PFSK-1 (cell line): ENCODE measurements around the gene SV2C.

Source experiments
- FOXP2 ChIP-seq: optimal IDR thresholded peaks from 2 replicates; pipeline ENCODE3; 2011; ENCODE audit warnings: borderline replicate concordance, control low read depth, inconsistent platforms; ENCODE audit not compliant: insufficient read depth; ENCODE audit errors: extremely low read length, extremely low read depth
- POLR2AphosphoS5 ChIP-seq: IDR thresholded peaks from 2 replicates; pipeline ENCODE4 v1.6.1; 2012; ENCODE audit warnings: low read depth, mild to moderate bottlenecking, control low read depth, low read length, moderate library complexity
- SIN3A ChIP-seq: IDR thresholded peaks from 2 replicates; pipeline ENCODE4 v1.6.1; 2012; ENCODE audit warnings: mild to moderate bottlenecking, low read length, moderate library complexity, borderline replicate concordance; ENCODE audit not compliant: insufficient read depth
- TAF1 ChIP-seq: IDR thresholded peaks from 2 replicates; pipeline ENCODE4 v1.6.1; 2012; ENCODE audit warnings: low read length, control low read depth, borderline replicate concordance; ENCODE audit not compliant: insufficient read depth
- TF ChIP-seq, protein P1 (sequence below), 2 experiments: IDR thresholded peaks; 2 replicates each; pipeline versions ENCODE4 v1.6.1 to v1.8.0; 2011 to 2012; ENCODE audit warnings: low read depth in 2 of 2, low read length in 2 of 2, control low read depth in 1 of 2, inconsistent platforms in 1 of 2, mild to moderate bottlenecking in 1 of 2, moderate library complexity in 1 of 2; ENCODE audit not compliant: insufficient read depth in 1 of 2

DNA sequence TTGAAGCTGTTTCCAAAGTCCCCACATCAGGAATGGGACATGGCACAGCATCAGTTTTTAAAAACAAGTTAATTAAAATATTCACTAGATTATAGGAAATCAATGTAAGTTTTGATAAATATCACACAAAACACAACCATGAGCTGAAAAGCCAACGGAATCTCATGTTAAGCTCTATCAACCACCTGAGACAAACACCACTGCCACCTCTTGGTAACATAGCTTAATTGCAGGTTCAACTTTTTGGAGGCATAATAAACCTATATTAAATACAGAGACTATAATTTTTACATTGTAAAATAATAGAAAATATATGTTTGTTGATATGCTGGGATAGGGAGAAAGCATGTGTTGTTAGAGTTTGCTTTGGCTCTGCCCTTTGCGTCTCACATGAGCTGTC is 126.1 kb downstream of the SV2C start:
- TF ChIP-seq POLR2AphosphoS5 (no peak), FOXP2 (no peak), TAF1 (no peak), SIN3A (no peak)
- TF ChIP-seq, protein P1, sequence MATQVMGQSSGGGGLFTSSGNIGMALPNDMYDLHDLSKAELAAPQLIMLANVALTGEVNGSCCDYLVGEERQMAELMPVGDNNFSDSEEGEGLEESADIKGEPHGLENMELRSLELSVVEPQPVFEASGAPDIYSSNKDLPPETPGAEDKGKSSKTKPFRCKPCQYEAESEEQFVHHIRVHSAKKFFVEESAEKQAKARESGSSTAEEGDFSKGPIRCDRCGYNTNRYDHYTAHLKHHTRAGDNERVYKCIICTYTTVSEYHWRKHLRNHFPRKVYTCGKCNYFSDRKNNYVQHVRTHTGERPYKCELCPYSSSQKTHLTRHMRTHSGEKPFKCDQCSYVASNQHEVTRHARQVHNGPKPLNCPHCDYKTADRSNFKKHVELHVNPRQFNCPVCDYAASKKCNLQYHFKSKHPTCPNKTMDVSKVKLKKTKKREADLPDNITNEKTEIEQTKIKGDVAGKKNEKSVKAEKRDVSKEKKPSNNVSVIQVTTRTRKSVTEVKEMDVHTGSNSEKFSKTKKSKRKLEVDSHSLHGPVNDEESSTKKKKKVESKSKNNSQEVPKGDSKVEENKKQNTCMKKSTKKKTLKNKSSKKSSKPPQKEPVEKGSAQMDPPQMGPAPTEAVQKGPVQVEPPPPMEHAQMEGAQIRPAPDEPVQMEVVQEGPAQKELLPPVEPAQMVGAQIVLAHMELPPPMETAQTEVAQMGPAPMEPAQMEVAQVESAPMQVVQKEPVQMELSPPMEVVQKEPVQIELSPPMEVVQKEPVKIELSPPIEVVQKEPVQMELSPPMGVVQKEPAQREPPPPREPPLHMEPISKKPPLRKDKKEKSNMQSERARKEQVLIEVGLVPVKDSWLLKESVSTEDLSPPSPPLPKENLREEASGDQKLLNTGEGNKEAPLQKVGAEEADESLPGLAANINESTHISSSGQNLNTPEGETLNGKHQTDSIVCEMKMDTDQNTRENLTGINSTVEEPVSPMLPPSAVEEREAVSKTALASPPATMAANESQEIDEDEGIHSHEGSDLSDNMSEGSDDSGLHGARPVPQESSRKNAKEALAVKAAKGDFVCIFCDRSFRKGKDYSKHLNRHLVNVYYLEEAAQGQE (IDR thresholded peaks at IDR 0.05; ENCODE audit: insufficient read depth in 1 of 2, low read depth in 2 of 2, low read length in 2 of 2): no peak
